GM18498 (cell line): ENCODE data around the gene GABRR2.

Source experiments
- ATAC-seq: cut with Tn5 transposase; IDR thresholded peaks from one replicate; pipeline ENCODE4 v1.9.1; 2021; ENCODE audit warnings: mild to moderate bottlenecking, moderate library complexity; ENCODE audit not compliant: unreplicated experiment

The GABRR2 gene

DNA sequence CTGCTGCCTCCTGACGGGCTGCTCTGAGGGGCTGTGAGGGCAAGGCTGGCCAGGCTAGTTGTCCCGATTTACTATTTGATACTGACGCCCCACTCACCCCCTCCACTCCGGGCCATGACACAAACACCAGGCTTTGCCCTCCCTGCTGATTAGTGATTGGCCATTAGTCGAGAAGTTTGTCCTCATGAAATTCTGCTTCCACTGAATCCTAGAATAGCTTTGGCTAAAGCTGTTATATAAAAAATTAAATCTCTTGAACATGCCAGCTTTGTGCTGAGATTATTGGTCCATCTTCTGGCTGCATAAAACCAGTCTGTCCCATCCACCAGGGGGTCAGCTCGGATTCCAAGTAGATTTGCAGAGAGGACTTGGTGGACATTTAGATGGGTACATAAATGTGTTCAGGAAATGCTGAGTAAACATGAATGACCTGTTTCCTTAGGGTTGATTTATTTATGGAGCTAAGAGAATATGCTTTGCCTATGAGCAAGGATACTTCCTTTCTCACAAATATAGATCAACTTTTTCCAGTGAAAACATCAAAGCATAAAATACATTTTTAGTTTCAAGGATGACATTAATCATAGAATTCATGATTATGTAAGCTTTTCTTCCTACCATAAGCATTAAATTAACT, at the start of gene GABRR2:
TSS of gene GABRR2 (minus strand) at position 51 of the 637 bp plus-strand sequence. CDS start 134 bp downstream, outside the sequence.
- no peak for ATAC-seq

DNA sequence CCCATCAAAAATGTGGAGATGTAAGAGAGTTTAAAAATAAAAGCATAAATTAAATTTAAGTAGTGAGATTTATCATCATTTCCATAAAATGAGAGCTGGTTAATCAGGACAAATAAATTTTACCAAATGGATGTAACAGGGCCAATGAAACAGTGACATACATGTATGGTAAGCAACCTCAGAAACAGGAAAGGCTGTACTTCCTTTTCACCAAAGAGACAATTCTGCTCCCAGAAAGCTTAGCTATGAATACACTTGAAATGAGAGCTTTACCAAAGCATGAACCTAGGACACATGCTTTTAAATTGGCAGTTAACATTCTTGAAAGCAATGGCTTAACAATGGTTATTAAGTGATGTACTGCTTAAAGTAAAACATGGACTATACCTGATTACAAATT, 49.5 kb upstream of the GABRR2 start:
- ATAC-seq: no peak

DNA sequence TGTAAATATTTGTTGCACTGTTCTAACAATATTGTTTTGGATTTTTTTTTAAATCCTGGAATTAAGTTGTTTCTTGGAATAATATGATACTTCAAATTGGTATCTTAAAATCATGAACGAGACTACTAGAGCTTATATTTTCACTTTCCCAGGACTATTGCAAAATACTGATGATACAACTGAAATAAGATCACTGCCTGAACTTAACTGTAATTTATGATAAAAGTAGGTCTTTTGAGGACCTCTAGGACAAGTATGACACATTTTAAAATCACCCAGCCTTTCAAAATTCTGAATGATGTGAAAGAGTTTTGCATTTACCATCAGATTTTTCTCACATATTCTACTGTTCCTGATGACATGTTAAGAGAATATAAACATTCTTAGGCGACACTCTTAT, 46.1 kb upstream of the GABRR2 start:
- no peak for ATAC-seq

DNA sequence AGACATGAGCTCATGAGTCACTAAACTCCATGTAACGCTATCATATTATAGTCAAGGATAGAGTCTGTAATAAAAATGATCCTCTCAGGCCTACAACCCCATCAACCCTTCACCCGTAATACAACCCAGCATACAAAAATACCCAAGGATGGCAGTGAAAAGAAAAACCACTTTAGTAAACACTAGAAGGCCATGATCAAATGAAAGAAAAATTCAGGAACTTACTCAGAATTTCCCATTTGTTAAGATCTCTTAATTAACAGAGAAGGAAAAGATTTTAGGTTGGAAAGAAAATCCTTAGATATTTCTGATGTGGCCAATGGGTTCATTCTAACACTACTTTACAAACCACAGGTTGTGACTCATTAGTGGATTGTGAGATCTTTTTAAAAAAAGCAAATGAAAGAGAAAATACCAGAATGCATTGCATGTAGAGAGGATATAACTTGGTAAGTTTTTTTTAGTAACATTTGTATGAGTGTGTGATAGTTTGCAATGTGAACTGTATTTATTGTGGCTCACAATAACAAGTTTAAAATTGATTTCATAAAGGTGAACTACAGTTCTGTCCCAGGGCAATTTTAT, 45.4 kb upstream of the GABRR2 start:
- peak; percentile 51 for ATAC-seq

DNA sequence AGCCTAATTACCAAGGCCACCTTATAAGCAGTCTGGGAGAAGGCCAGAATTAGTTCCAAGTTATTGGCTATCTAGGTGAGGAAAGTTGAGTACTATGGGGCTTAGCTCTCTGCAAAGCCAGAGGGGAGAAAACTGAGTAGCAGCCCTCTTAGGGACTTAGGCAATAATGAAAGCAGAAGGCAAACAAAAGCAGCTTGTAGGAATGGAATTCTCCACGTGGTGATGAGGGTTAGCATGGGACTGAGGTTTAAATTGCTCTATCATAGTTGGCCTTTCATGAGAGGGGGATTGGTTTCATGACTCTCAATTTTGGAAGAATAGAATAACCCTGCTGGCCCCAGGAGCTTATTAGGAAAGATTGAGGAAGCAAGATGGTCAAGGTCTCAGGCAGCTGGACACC, 44.5 kb upstream of the GABRR2 start:
- no peak for ATAC-seq

DNA sequence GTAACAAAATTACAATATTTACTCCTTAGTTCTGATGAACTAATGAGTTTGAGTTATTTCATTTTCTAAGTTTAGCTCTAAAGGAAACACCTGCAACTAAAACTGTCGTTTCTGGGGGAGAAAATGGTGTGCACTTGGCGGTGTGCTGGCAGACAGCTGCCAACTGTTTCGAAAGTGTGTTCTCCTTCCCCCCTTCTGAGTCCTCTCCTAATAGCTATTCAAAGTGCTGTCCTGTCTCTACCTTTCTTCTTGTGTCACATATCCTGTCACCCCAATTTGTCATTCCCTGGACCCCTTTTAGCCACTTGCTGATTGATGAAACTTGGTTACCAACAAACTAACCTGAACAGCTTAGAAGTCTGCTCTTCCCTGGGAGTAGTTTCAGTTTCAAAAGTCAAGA, 42.3 kb upstream of the GABRR2 start:
- peak; percentile 54 for ATAC-seq

DNA sequence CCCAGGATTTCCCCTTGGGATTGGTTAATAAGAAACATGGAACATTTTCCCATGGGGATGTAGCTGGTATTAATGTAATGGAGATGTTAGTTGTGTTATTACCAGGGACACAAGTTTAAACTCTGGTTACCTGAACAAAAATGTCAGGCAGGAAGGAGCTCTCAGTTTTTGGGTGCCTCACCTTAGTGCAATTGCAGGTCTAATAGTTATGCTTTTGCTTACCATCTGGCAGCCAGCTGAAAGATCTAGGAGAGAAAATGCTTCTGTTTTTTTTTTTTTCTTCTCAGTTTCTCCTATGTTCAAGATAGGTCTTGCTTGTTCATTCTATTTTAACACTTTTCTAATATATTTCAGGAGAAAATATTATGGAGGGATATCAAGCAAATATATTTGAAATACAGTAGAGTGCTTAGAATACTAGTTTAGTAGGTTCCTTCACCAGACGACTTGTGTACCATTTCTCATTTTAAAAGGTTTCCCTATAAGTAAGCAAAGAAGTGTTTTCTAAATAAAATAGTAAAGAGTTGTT, 41.6 kb upstream of the GABRR2 start:
- no peak for ATAC-seq

DNA sequence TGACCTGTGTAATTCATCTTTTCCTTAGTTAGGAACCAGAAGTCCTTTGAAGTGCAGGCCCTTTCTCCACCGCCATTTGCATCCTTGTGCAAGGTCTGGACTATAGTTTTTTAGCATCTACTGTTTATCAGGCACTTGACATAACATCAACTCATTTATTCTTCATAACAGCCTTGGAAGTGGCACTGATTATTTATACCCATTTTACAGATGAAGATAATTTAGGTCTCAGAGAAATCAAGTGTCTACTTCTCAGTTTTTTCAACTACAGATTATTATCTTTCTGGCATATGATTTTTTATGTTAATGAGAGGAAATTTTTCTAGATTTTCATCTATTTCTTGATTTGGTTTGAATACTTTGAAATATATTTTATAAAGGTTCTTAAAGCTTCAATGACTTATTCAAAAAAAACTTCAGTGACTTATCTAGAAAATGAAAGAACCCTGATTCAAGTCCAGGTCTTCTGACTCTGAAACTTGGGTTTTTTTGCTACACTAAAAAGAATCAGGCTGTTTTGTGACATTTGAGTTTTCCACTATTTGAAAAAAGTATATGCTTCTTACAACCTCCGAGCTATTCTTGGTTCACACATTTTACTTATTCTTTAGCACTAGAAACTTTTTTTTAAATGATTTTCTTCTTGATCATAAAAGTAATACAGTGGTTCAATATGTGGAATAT, 40.6 kb upstream of the GABRR2 start:
- no peak for ATAC-seq

DNA sequence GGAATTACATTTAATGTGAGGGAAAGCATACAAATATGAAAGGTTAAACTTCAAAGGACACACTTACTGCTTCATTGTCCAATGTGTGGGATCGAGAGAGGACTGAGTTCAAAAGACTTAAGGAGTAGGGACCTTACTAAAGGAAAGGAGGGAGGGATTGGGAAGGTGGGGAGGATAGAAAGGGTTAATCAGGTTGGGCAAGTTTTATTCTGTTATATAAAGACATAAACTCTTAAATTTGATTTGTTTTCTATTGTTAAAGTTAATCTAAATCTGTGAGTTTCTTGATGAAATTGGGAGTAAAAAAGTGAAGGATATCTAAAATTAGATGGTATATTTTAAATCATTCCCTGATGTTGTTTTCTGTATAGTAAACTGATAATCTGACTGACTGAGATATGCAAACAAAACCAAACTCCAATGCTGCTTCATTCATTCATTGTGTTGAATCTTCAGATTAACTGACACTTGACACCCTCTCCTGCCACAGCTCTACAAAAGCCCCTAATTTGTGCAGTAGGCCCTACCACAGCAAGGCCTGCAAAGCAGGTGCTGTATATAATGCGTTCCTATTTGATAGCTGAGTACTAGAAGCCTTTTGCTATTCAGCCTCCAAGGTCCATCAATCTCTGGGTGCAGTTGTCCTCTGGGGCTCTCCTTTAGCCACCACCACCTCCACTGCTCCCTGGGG, 38.7 kb upstream of the GABRR2 start:
- no peak for ATAC-seq

DNA sequence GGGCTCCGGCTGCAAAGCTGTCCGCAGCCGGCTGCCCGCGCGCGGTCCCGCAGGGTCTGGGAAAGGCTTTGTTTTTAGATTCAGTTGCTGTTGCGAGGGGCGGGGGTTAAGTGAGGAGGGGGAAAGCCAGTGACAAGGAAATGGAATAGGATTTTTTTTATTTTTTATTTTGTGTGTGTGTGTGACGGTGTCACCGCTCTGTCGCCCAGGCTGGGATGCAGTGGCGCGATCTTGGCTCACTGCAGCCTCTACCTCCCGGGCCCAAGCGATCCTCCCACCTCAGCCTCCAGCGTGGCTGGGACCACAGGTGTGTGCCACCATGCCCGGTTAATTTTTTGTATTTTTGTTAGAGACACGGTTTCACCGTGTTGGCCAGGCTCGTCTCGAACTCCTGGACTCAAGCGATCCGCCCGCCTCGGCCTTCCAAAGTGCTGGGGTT, 38.0 kb upstream of the GABRR2 start:
- no peak for ATAC-seq

DNA sequence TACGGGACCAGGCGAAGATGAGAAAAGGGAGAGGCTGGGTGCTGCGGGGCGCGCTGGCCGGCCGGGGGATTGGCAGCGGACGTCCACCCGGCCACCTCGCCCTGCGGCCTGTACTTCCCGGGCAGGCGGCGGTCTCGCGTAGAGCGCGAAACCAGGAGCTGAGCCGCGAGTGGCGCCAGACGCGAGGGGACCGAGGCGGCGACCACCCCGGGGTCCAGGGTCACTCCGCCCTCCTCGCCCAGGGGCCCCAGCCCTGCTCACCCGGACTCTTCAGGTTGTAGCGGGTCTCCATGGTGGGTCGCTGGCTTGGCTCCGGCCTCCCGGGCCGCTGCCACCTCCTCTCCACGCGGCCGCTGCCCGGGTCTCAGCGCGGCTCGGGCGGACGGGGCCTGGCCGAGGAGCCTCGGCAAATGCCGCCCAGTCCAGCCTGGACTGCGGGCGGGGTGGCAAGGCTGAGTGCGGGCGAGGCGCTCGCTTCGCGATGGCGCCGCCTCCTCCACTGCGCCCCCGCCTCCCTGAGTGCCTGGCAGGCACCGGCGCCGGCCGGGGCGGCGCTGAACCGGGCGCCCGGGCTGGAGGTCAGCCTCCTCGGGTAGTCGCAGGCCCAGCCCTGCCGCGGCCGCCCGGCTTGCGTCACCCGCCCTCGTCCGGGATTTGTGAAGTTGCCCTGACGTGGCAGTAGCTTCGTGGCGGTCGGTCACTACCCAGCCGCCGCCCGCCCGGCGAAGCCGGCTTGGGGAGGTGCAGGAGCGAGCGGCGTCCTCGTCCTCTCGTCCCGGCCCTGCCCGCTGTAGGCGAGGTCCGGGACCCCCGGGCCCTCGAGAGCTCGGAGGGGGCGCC, 37.4 kb upstream of the GABRR2 start, which contains the start of gene UBE2J1:
TSS of gene UBE2J1 (minus strand) at position 445 of the 840 bp plus-strand sequence. CDS start at position 292, 153 bp downstream.
- peak; percentile 55 for ATAC-seq

DNA sequence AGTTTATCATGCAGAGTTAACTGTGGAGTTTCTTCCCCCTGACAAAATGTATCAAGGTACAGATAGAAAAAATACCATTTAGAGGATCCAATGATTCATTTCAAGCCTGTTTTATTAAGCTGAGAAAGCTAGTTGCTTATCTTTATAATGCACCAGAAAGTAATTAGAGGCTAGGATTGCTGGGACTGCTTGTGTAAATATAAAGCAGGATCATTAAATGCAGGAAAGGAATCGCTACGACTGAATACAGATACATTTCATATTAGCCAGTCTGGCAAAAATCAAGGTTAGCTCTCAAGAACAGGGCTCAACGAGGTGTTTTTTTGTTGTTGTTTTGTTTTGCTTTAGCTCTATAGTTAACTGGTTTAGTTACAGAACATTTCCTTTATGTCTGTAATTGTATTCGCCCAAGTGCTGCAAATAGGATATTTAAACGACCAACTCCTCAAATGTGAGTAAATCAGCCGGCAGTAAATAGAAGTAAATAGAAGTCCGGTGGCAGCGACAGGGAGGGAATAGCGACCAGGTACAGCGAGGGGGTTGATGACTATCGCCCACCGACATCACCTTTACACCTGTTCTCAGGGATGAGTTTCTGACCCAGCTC, 36.7 kb upstream of the GABRR2 start:
- ATAC-seq: no peak

DNA sequence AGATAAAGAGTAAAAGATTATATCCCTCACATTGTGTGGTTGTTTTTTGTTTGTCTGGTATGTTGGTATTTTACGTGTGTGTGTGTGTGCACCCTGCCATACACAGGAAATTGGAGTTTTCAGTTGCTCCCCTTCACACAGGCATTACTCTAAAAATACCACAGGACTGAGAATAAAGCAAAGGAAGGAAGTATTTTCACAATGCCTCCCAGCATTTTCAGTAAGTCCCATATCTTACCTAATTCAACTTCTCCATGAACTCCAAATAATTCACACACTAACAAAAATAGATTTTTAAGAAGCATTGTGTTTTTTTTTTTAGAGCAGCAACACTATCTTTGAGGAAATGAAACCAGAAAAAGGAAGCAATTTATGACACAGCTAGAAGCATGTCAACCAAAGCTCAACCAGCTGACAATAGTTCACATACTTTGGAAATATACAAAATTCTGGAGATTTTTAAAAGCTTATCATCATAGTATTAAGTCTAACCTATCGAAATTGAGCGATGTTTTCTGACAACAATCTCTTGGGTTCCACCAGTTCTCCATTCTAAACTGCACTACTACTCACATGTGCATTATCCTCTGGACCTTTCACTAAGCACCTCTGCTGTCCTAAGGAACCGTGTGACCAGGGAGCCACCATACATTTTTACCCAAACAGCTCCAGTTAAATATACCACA, 35.3 kb upstream of the GABRR2 start:
- peak; percentile 38 for ATAC-seq

DNA sequence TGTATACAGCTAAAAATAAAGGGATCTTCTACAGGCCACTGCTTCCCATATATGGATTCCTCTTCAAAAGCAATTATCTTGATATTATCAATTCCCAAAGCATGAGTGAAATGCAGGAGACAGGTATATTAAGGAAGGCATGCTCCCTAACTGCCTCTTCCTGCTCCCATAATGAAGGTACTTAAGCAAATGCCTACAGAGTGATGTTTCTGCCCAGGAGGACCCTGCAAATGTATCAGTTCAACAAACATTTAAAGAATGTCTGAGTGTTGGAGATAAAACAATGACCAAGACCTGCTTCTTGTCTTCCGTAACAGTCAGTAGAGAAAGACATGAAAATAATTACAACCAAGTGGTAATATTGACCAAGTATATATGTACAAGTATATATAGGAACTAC, 33.3 kb upstream of the GABRR2 start:
- no peak for ATAC-seq

DNA sequence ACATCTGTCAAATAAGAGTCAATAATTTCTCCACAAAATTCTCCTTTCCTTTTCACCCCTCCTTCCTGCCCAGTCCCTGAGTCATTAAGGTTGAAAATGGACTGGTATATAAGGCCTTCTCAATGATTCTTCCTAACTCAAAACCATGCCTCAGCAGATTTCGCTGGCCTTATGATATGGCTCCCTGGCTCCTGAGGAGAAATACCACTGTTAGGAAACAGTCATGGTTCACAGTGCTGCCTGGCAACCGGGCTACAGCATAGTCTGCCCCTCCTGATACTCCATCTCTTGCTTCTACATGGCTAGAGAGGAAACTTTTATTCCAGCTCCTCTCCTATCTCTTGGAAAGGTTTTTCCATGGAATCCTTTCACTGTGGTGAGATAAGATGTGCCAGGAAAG, 32.7 kb upstream of the GABRR2 start:
- ATAC-seq: no peak

DNA sequence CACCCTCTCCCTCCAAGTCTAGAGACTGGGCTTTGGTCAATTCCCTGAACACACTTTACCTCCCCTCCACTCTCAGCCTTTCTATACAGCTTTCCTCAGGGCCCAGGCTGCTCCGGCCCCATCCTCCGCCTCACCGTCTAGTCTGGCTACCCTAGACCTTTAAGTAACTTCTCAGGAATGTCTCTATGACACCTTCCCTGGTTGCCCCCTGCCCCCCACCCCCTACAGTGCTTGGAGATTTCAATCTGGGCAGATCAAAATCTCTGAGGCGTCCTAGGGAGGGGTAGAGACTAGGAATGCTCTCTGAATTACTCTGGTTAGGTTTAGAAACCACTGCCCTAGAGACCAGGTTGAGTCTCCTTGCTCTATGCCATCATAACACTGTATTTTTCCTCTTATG, 31.3 kb upstream of the GABRR2 start:
- no peak for ATAC-seq

DNA sequence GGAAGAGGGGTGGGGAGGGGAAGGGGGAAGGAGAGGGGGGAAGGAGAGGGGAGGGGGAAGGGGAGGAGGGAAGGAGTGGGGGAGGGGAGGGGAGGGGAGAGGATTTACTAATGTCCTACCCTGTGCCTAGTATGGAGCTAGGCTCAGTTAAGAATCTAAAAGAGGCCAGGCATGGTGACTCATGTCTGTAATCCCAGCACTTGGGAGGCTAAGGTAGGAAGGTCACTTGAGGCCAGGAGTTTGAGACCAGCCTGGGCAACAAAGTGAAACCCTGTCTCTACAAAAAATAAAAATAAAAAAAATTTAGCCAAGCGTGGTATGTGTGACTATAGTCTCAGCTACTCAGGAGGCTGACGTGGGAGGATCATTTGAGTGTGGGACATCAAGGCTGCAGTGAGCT, 24.5 kb upstream of the GABRR2 start:
- no peak for ATAC-seq

DNA sequence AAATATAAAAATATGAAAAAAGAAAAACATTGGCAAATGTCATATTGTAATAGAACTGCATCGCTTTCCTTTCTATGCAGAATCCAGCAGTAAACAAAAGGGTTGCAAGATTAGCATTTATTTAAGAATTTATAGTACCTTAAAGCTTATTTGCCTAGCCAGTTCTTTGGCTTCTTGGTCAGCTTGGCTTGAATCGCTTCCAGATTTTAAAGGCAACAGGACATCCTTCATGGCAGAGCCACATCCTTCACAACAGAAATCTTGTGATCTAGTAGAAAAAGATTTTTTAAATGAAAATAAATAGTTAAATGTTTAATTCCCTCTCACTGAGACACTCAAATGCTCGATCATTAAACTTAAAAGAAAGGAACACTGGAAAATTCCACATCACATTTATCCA, 20.1 kb upstream of the GABRR2 start:
- ATAC-seq: no peak

DNA sequence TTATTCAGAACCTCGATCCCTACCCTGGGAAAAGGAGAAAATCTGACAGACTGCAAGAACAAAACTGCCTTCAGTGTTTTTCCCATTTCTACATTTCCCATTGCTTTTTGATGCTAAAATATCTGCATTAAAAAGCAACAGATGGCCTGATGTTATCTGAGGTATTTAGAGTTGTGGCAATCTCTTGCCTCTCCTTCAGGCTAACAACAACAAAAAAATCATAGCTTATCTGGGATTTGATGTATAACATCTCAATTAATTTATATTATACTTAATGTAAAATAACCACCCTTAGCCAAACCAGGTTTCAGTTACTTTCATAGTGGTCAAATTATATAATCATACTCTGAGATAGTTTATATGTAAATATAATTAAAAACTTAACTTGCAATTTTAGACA, 15.8 kb upstream of the GABRR2 start:
- ATAC-seq: no peak

DNA sequence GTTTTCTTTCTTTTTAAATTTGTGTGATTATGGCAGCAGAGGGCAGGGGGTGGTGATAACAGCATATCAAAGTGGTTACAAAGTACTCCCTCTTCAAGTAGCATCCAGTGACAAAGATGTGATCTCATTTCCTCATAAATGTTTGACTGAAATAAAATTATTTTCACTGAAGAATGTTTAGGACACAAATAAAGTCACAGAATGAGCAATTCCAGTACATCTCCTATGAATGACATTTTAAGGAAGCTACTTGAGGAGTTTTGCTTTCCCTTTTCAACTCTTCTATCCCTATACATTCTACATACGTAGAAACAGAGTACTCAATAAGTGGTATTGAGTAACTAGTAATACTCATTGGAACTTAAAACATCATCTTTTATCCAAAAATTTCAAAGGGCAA, 13.9 kb upstream of the GABRR2 start:
- no peak for ATAC-seq
